ENCODE measurements around the gene DMRT1. TPM values are rescaled to one million over a fixed set of nuclear protein-coding genes. Genes with fewer than 3 reads are reported as not detected.

The DMRT1 gene
- total RNA-seq, 4 donors from 2014 or later: not detected

DNA sequence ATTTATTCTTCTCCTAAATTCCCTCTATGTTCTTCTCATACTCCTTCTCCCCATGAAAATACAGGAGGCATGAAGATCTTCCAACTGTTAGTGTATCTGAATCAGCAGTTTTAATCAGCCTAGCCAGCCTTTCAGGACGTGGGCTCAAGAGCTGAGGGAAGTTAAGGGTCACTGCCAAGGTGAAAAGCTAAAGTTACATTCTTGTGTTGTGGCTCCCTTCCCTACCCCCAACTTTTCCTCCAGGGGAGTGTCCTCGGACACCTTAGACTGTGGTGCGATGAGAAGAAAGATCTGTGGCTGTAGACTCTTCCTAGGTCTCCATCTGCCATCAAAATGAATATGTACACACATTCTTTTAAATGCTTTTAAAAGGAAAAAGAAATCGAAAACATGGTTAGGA is 139.1 kb downstream of the DMRT1 start:
- TF ChIP-seq POLR2A (IDR thresholded peaks at IDR 0.05): no peak
- TF ChIP-seq, protein P1, sequence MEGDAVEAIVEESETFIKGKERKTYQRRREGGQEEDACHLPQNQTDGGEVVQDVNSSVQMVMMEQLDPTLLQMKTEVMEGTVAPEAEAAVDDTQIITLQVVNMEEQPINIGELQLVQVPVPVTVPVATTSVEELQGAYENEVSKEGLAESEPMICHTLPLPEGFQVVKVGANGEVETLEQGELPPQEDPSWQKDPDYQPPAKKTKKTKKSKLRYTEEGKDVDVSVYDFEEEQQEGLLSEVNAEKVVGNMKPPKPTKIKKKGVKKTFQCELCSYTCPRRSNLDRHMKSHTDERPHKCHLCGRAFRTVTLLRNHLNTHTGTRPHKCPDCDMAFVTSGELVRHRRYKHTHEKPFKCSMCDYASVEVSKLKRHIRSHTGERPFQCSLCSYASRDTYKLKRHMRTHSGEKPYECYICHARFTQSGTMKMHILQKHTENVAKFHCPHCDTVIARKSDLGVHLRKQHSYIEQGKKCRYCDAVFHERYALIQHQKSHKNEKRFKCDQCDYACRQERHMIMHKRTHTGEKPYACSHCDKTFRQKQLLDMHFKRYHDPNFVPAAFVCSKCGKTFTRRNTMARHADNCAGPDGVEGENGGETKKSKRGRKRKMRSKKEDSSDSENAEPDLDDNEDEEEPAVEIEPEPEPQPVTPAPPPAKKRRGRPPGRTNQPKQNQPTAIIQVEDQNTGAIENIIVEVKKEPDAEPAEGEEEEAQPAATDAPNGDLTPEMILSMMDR (IDR thresholded peaks at IDR 0.05): no peak
- H3K36me3 ChIP-seq: no peaks in the 10 kb centered on the region
- H3K27me3 ChIP-seq: peaks cover 11 to 71% of the 10 kb centered on the region in 2 donors
- intact Hi-C loops (cut with DNase I; ENCODE audit: low total_unique reads): no loop called here
- H3K27ac ChIP-seq: no peak overlapping the region
- no peak for DNase-seq
- no peak overlapping the region for H3K4me3 ChIP-seq
- no peaks in the 10 kb centered on the region for H3K9me3 ChIP-seq
- peaks cover 0 to 6% of the 10 kb centered on the region in 2 donors for H3K4me1 ChIP-seq

DNA sequence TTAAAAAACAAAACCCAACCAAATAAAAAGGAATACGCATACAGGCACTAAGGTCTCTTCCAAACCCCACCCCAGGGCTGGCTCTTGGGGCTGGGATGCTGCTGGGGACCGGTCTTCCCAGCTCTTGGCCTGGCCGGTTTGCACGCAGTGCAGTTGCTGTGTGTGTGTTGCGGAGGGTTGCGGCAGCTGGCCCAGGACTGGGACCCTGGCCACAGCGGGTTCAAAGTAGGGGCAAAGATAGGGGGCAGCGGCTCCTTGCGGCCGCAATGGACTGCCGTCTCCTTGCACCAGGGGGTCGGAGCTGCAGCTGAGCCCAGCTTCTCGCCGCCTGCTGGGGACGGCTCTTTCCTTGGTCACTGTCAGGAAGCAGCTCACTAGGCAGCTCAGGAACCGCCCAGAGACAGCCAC is 140.0 kb downstream of the DMRT1 start:
- no peaks in the 10 kb centered on the region for H3K36me3 ChIP-seq
- peaks cover 0 to 5% of the 10 kb centered on the region in 2 donors for H3K4me1 ChIP-seq
- intact Hi-C loops (cut with DNase I; ENCODE audit: low total_unique reads): no loop called here
- no peak overlapping the region for H3K4me3 ChIP-seq
- no peak overlapping the region for H3K27ac ChIP-seq
- H3K9me3 ChIP-seq: no peaks in the 10 kb centered on the region
- TF ChIP-seq POLR2A (IDR thresholded peaks at IDR 0.05): no peak
- TF ChIP-seq, protein P1 (IDR thresholded peaks at IDR 0.05): no peak
- peaks cover 5 to 62% of the 10 kb centered on the region in 2 donors for H3K27me3 ChIP-seq
- no peak for DNase-seq

GRCh38 chr9:982394-983230 is 141.1 kb downstream of the DMRT1 start:
- intact Hi-C loops (cut with DNase I; ENCODE audit: low total_unique reads): no loop called here
- no peaks in the 10 kb centered on the region for H3K4me1 ChIP-seq
- peaks cover 0 to 60% of the 10 kb centered on the region in 2 donors for H3K27me3 ChIP-seq
- no peaks in the 10 kb centered on the region for H3K9me3 ChIP-seq
- DNase-seq: no peak
- TF ChIP-seq, protein P1 (IDR thresholded peaks at IDR 0.05): no peak
- no peak for TF ChIP-seq POLR2A (IDR thresholded peaks at IDR 0.05)
- H3K4me3 ChIP-seq: no peak overlapping the region
- H3K27ac ChIP-seq: no peak overlapping the region
- no peaks in the 10 kb centered on the region for H3K36me3 ChIP-seq

GRCh38 chr9:994005-994404 is 152.5 kb downstream of the DMRT1 start:
- Histone ChIP-seq H3K27ac (no peak overlapping the region), H3K36me3 (no peaks in the 10 kb centered on the region), H3K4me3 (no peak overlapping the region), H3K27me3 (peaks cover 0 to 7% of the 10 kb centered on the region in 2 donors), H3K9me3 (no peaks in the 10 kb centered on the region), H3K4me1 (no peaks in the 10 kb centered on the region)
- no peak for TF ChIP-seq POLR2A (IDR thresholded peaks at IDR 0.05)
- TF ChIP-seq, protein P1 (IDR thresholded peaks at IDR 0.05): no peak
- DNase-seq: no peak
- intact Hi-C loops (cut with DNase I; ENCODE audit: low total_unique reads): no loop called here

GRCh38 chr9:995192-995591 is 153.7 kb downstream of the DMRT1 start:
- no peak overlapping the region for H3K27ac ChIP-seq
- H3K9me3 ChIP-seq: no peaks in the 10 kb centered on the region
- intact Hi-C loops (cut with DNase I; ENCODE audit: low total_unique reads): no loop called here
- no peaks in the 10 kb centered on the region for H3K36me3 ChIP-seq
- no peak overlapping the region for H3K4me3 ChIP-seq
- no peak for DNase-seq
- no peak for TF ChIP-seq POLR2A (IDR thresholded peaks at IDR 0.05)
- TF ChIP-seq, protein P1 (IDR thresholded peaks at IDR 0.05): no peak
- peaks cover 0 to 4% of the 10 kb centered on the region in 2 donors for H3K27me3 ChIP-seq
- no peaks in the 10 kb centered on the region for H3K4me1 ChIP-seq

Measured in uterus (tissue), 4 donors.